ENCODE measurements around the gene SPATA18.

SPATA18 gene, protein sequence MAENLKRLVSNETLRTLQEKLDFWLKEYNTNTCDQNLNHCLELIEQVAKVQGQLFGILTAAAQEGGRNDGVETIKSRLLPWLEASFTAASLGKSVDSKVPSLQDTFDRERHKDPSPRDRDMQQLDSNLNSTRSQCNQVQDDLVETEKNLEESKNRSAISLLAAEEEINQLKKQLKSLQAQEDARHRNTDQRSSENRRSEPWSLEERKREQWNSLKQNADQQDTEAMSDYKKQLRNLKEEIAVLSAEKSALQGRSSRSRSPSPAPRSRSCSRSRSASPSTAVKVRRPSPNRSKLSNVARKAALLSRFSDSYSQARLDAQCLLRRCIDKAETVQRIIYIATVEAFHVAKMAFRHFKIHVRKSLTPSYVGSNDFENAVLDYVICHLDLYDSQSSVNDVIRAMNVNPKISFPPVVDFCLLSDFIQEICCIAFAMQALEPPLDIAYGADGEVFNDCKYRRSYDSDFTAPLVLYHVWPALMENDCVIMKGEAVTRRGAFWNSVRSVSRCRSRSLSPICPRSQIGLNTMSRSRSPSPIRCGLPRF

DNA sequence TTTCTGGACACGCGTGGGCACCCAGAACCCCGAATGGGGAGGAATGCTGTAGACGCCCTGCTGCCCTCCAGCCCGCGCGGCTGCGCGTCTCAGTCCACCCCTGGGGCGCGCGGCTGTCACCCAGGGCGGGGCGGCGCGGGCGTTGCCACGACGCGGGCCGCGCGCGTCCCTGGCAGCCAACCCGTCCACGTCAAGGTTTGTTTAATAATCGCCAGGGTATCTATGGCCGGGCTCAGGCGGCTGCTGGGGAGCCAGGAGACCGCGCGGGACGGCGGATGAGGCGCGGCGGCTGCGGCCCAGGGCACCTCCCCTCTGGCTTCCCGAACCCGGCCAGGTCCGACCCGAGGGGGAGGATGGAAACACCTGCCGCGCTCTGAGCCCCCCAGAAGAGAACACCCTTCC, at the start of gene SPATA18:
SPATA18 (plus strand) TSS at position 92 of the 402 bp plus-strand sequence. CDS start 401 bp downstream, outside the sequence.
- DNase-seq (ENCODE audit: low read depth) = no peak

DNA sequence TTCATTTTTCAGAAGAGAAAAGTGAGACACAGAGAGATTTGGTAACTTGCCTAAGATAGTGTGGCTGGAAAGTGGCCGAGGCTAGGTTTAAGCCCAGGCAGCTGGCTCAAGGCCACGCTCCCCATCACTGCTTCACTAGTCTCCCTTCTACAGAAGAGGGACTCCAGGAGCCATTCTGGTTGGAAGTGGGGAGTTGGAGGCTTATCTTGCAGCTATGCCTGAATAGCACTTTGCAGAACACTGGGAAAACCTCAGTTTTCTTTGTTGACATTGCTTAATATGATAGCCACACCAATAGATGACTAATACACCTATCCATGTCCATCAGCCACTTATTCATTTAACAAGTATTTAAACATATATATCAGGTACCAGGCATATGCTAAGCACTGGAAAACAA, 49.5 kb upstream of the SPATA18 start:
- DNase-seq (ENCODE audit: low read depth) = no peak

DNA sequence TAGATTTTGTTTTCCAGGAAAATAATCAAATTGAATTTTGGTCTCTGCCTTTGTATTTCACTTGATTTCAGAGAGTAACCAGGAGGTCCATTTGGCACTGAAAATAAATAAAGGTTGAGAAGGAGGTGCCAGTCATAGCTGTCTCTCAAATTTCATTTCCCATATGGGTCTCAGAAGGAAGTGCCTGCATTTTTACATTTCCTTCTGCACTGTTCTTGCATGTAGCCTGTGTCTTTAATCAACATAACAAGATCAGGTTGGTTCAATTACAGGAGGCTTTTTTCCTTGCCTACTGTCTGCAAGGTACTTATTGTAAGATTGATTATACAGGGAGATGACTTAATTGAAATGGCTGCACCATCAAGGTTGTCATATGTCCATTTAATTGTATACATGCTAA, 46.7 kb upstream of the SPATA18 start:
- DNase-seq (ENCODE audit: low read depth) = no peak

DNA sequence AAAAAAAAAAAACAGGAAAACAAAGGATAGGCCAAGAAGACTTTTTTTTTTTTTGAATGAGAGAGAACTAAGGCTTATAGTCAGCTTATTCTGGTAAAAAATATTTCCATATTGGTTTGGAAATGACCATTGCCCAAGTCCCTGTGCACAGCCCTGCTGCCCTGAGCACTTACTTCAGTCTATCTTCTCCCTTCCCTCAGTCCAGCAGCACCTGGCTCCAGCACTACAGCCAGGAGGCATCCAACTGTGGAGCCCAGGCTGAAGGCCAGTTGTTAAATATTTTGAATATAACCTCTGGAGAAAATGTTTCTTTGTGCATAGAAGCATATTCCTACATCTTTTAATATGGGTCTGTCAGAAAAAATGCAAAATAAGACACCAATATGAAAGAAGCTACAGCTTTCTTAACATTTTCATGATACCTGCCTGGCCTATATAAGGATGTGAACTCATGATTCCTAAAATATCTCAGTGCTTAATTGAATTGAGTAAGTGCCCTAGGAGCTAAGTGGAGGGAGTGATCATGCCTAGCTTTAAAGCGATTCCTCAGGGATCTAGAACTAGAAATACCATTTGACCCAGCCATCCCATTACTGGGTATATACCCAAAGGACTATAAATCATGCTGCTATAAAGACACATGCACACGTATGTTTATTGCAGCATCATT, 45.4 kb upstream of the SPATA18 start:
- DNase-seq (ENCODE audit: low read depth) = no peak

DNA sequence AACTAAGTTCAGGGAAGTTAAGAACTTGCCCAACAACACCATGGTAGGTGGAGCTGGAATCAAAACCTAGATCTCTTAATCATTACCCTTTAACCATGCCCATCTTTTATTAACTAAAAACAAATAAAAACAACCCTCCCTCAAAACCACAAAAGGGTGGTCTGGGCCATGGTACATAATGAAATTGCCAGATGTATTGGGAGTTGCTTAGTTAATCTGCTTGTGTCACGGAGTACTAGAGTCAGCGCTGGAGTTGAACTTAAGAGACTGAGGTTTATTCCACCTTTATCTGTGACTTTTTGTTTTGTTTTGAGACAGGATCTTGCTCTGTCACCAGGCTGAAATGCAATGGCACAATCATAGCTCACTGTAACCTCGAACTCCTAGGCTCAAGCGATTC, 44.2 kb upstream of the SPATA18 start:
- DNase-seq (ENCODE audit: low read depth) = no peak

DNA sequence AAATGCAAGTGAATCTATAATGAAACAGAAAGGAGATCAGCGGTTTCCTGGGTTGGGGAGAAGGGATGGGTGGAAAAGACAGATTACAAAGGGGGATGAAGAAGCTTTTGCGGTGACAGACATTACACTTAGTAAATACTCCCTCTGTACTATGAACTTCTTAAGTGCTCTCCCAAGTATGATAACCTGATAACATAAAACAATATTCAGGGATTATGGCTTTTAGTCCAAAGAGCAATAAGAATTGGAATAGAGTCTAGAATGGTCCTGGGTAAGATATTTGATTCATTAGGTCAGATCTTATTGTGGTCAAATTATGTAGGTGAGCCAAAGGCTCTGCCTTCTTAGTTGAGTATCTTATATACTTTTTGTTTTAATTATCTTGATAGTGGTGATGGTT, 40.1 kb upstream of the SPATA18 start:
- DNase-seq (ENCODE audit: low read depth) = no peak

DNA sequence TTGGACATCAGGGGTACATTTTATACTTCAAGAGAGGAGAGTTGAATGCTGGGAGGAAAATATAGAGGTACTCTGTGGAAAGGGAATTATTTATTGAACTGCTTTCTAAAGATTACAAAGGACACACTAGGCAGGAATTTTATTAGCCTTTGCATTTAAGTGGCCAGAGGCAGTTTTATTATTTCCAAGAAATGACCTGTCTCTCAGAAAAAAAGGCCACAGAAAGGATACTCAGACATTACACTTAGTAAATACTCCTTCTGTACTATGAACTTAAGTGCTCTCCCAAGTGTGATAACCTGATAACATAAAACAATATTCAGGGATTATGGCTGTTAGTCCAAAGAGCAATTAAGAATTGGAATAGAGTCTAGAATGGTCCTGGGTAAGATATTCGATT, 38.5 kb upstream of the SPATA18 start:
- DNase-seq (ENCODE audit: low read depth) = no peak

DNA sequence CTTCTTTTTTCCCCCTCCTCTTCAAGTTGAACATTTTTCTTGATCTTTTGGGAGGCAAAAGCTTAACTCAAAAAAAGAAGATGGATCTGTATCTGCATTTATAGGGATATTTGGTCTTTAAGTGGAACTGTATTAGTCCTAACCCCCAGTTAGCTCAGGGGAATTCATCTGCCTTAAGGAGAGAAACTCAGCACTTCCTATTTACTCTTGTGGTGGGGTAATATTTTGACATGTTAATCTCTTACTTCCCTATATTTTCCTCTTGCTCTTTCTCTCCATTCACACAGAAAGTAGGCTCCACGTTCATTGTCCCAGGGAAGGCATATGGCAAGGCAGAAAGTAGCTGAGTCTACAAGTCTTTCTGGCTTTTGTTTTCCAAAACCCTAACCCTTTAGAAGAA, 36.2 kb upstream of the SPATA18 start:
- DNase-seq (ENCODE audit: low read depth) = no peak

DNA sequence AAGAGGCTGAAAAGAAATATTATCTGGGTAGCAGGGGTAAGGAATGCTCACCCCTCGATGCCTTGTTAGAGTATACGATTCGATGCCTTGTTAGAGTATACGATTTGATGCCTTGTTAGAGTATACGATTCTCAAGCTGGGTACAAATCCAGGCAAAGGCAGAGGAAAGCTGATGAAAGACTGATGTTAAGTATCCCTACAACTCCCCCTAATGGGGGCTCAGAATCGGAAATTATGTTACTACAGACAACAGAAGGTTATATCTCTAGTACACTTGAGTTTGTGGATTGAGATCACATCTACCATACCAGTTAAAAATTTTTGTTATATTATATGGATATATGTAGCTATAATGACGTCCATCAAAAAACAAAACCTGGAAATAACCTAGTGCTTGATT, 35.7 kb upstream of the SPATA18 start:
- no peak for DNase-seq (ENCODE audit: low read depth)

DNA sequence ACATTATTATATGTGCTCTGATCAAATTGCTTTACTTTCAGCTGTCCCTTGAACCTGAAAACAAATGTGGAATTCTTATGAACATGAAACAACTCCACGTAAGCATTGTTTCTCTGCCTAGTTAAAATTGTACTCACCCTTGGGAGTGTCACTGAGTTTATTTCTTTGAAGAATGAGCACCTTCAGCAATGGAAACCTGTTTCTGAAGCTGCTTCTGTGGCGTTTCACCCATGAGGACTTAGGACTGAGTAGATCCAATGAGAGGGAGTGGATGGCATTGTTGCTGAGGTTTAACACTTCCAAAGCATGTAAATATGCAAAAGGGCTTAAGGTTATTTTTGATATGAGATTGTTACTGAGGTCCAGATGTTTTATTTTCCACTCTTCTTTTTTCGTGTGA, 34.1 kb upstream of the SPATA18 start:
- no peak for DNase-seq (ENCODE audit: low read depth)

DNA sequence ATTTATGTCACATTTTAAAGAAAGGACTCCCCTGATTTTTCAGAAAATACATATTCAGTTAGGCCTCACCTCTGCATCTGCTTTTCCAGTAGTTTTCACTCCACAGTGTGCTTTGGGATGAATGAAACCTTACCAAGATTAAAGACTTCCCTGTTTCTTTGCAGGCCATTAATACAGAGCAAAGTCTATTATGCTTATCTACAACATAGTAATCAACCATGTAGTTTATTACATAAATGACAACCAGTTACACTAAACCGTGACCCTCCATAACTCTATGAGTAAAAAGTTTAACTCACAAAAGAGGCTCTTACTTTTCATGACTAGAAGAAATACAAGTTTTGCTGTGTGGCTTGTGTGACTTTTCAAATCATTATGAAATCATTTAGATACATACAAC, 33.3 kb upstream of the SPATA18 start:
- DNase-seq (ENCODE audit: low read depth) = no peak

DNA sequence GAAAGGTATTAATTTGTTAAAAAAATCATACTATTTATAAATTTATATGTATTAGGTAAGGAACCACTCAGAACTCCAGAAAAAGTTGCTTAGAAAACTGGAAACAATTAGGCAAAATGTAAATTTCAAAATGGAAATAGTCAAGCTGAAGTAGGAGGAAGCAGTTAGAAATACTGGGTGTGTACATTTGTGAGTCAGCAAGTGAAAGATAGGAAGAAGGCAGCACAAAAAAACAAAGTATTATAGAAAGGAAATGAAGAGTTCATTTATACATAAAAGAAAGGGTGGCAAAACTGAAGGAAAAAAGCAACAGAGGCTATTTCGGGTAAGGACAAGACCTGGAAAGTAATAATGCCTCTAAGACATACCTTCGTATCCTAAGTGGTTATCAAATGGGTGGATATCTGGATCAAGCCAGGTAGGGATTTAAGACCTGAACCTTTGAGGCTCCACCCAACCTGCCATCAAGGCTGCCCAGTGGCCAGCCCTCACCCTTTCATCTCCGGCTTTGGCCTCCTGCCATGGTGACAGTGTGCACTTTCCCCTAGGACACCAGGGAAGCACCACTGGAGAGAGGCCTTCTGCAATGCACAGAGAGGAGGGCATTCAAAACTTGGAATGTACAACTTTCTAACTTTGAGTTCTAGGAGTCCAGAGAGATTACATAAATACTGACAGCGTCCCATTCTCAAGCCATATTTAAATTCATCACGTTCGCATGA, 31.0 kb upstream of the SPATA18 start, which contains the start of gene LRRC66:
LRRC66 (minus strand) TSS at position 428 of the 722 bp plus-strand sequence. CDS start 2,750 bp downstream, outside the sequence.
- DNase-seq (ENCODE audit: low read depth) = no peak

DNA sequence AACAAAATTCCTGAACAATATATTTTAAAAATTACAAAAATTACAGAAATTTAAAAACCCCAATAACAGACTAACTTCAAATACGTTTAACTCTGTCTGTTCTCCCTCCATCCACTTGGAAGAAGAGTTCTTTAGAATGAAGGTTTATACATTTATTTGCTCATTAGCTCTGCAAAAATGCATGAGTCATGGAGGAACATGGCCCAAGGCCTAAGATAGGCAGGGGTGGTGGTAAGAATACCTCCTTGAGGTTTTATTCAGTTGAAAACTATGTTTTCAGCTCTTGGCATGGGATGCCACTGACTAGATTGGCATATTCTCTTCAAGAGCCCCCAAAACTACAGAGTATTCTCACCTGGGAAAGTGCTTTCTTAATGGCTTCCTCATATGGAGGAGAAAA, 22.1 kb upstream of the SPATA18 start:
- no peak for DNase-seq (ENCODE audit: low read depth)

DNA sequence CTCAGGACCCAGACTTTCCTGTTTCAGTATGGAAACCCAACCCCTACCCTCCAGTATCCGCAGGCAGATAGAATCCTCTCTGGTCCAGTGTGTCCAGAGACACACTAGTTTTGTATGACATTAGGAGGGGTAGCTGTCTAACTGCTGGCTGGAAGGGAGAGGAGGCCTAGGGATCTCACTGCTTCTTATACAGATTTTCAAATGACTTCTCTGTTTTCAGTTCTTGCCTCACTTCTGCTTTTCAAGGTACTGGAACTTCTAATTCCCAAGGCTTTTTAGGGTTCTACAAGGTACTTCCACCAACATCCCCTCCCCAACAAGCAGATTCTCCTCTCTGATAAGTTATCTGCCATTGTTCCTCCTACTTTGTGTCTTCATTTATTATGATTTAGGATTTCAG, 19.1 kb upstream of the SPATA18 start:
- DNase-seq (ENCODE audit: low read depth) = no peak

DNA sequence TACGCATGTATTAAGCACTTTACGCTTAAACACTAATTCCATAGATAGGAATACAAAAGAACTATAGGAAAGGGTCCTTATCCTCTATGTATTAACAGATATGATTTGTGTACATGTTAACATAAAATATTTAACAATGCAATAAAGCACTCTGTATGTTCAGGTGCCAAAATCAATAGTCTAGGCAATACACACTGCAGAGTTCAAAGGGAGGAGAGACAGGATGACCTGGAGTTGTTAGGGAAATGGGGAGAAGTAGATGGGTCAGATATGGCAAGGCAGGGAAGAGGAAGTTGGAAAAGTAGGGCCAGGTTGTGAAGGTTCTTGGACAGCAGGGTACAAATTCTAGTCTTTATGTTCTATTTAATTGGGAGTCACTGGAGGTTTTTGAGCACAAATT, 15.9 kb upstream of the SPATA18 start:
- no peak for DNase-seq (ENCODE audit: low read depth)

DNA sequence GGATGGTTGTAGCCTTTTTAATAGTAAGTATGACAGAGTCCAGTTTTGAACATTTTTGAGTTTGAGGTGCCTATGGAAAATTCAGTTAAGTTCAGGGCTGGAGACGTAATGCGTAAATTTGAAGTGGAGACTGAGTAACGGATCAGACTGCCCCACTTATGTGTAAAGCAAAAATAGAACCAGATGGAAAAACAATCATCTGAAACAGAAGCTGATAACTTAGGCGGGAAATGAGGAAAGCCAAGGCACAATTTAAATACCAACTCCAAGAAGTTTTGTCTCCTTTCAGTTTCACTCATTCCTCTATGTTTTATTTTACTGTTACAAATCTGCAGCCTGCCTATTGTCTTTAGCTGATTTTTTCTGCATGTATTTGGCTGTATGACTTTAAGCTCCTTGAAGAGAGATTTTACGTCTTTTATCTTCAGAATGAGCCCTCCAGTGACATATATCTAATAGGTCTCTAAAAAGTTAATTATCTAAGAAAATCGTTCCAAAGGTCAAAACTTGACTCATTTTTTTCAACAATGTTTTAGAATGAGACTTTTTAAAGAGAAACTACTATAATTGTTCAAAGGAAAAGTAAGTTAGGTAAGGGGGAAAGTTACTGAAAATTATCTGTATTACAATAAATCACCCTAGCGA, 14.1 kb upstream of the SPATA18 start:
- no peak for DNase-seq (ENCODE audit: low read depth)

DNA sequence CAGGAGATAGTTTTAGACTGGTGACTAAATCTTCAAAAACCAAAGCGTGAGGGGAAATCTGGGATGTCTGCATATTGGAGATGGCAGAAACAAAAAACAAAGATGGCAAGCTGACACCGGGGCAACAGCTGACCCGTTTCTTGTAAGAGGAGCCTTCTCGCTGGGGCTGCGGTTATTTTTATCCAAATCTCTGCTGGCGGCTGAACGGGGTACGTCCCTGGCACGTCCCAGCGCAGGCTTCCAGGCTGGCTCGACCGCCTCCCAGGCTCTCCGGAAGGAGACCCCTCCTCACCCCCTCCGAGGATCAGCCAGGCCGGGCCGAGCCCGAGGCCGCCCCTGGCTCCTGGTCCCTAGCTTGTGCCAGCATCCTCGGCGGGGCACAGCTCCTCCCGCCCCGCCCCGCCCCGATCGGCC, 13.4 kb upstream of the SPATA18 start:
- DNase-seq (ENCODE audit: low read depth) = no peak

DNA sequence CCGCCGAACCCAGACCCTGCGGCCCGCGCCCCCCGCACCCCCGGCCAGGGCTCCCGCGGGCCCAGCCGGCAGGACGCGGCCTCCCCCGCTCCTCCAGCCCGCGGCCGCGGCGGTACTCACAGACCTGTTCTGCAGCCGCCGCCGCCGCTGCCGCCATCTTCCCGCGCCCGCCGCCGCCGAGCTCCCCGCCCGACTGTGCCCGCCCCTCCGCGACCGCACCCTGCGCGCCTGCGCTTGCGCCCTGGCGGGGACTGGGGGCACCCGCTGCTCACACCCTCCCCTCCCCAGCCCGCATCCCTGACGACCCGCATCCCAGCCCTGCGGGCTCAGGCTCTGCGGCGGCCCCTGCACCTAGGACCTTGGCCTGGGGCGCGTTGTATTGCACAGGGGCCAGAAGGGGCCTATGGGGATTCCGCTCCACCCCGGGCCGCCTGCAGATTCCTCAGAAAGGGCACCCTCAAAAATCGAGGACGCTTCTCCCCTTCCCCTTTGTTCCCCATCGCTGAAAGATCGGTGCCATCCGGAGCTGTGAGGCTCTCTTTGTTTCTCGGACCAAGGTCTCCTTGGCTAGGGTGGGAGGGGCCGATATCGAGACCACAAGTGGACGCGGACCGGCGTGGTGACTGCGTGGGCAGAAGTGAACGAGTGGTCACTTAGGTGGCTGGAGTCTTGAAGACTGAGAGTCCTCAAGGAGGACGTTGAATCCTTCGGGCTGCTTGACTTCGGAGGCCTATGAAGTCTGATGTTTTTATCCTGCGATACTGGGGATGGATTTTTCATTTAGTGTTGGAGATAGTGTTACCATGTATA, 12.8 kb upstream of the SPATA18 start, which contains the start of gene SGCB:
SGCB (minus strand) TSS at position 197 of the 810 bp plus-strand sequence; CDS start at position 157, 40 bp downstream.
- DNase-seq (ENCODE audit: low read depth) = no peak

DNA sequence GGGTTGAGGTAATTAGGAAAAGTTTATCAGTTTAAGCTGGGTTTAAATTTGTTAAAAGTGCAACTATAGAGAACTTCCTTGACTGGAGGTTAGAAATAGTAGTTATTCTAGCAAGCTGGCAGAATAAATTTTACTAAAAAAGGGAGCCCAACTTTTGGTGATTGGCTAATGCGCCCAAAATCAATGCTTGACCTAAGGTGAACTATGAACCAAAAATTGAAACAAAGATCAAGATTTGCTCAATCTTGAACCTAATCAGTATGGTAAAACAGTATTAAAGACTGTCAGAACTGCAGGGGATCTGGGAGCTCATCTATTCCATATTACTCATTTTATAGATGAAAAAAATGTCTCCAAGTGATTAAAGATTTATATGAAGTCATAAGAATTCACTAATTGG, 6.1 kb upstream of the SPATA18 start:
- DNase-seq (ENCODE audit: low read depth) = no peak

DNA sequence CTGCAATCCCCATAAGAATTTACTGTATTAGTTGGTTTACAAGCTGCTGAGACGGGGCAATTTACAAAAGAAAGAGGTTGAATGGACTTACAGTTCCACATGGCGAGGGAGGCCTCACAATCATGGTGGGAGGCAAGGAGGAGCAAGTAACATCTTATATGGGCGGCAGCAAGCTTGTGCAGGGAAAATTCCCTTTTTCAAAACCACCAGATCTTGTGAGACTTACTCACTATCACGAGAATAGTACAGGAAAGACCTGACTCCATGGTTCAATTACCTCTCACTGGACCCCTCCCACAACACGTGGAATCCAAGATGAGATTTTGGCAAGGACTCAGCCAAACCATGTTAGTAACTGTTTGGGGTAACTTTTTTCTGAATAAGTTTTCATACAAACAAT, 1.8 kb upstream of the SPATA18 start:
- DNase-seq (ENCODE audit: low read depth) = no peak
